ENCODE data around the gene FBN2.

GRCh38 chr5:128395073-128395472 is 143.0 kb downstream of the FBN2 start:
- TF ChIP-seq CTCF (IDR thresholded peaks at IDR 0.05), result no peak
- TF ChIP-seq POLR2A (IDR thresholded peaks at IDR 0.05), result no peak
- no peak for TF ChIP-seq EP300 (IDR thresholded peaks at IDR 0.05)
- TF ChIP-seq POLR2AphosphoS5 (IDR thresholded peaks at IDR 0.05), result no peak
